H1 (cell line): Measurements from ENCODE around the gene CDK5R2. TPM values are rescaled to one million over a fixed set of nuclear protein-coding genes. Genes with fewer than 3 reads are reported as not detected.

Experiments used
- ASH2L ChIP-seq: fragments of 200-600, 300-600 bp; sonication (generic); IDR thresholded peaks from one replicate; pipeline ENCODE4 v1.7.1; 2017; ENCODE audit warnings: low read length
- BRCA1 ChIP-seq: IDR thresholded peaks from 2 replicates; pipeline ENCODE4 v1.6.1; 2012; ENCODE audit warnings: low read depth, low read length, improper control_type of control experiment
- CHD1 ChIP-seq: IDR thresholded peaks from 2 replicates; pipeline ENCODE4 v1.6.1; 2012; ENCODE audit warnings: low read depth, low read length, improper control_type of control experiment
- CHD2 ChIP-seq: IDR thresholded peaks from 2 replicates; pipeline ENCODE4 v1.6.1; 2012; ENCODE audit warnings: low read length, improper control_type of control experiment
- CREB1 ChIP-seq: IDR thresholded peaks from 2 replicates; pipeline ENCODE4 v1.6.1; 2012; ENCODE audit warnings: inconsistent platforms
- CTBP2 ChIP-seq: IDR thresholded peaks from 2 replicates; pipeline ENCODE4 v1.7.0; 2011; ENCODE audit warnings: borderline replicate concordance, mild to moderate bottlenecking, moderate library complexity, mixed read lengths, low read length; ENCODE audit not compliant: insufficient read depth, insufficient read length
- EP300 ChIP-seq, 2 experiments: IDR thresholded peaks; 1 replicate in 1 of 2; 2 replicates in 1 of 2; pipeline ENCODE4 v1.6.1; 2011 to 2012; ENCODE audit warnings: low read depth in 2 of 2, low read length in 2 of 2, mild to moderate bottlenecking in 2 of 2, borderline replicate concordance in 1 of 2, inconsistent platforms in 1 of 2, moderate library complexity in 1 of 2
- EZH2 ChIP-seq: fragments of 200-600 bp; sonication (generic); IDR thresholded peaks from 2 replicates; pipeline ENCODE4 v1.7.1; 2012; ENCODE audit warnings: low read depth, mild to moderate bottlenecking, moderate library complexity, low read length, inconsistent platforms; ENCODE audit not compliant: severe bottlenecking
- GTF2F1 ChIP-seq: IDR thresholded peaks from 2 replicates; pipeline ENCODE4 v1.6.1; 2012; ENCODE audit warnings: low read depth, low read length, improper control_type of control experiment, borderline replicate concordance
- HDAC6 ChIP-seq: IDR thresholded peaks from one replicate; pipeline ENCODE4 v1.7.1; 2012; ENCODE audit warnings: low read depth, mild to moderate bottlenecking, inconsistent platforms, low read length, moderate library complexity
- JUN ChIP-seq: IDR thresholded peaks from 2 replicates; pipeline ENCODE4 v1.6.1; 2011; ENCODE audit warnings: low read depth, mild to moderate bottlenecking, improper control_type of control experiment, low read length
- JUND ChIP-seq: IDR thresholded peaks from 2 replicates; pipeline ENCODE4 v1.6.1; 2011; ENCODE audit warnings: mild to moderate bottlenecking, improper control_type of control experiment, low read length
- MAFK ChIP-seq: IDR thresholded peaks from 2 replicates; pipeline ENCODE4 v1.6.1; 2012; ENCODE audit warnings: low read depth, mild to moderate bottlenecking, improper control_type of control experiment, low read length
- NANOG ChIP-seq: IDR thresholded peaks from 2 replicates; pipeline ENCODE4 v1.6.1; 2011; ENCODE audit warnings: low read length, low read depth, mild to moderate bottlenecking, inconsistent platforms; ENCODE audit not compliant: insufficient read depth, poor library complexity, severe bottlenecking
- NRF1 ChIP-seq: IDR thresholded peaks from 2 replicates; pipeline ENCODE4 v1.6.1; 2011; ENCODE audit warnings: mild to moderate bottlenecking, low read depth, low read length, improper control_type of control experiment
- PHF8 ChIP-seq: fragments of 200-600 bp; sonication (generic); conservative IDR thresholded peaks from 2 replicates; pipeline ENCODE4 v1.7.1; 2012; ENCODE audit warnings: low read depth, mild to moderate bottlenecking, inconsistent platforms, low read length, moderate library complexity
- POLR2AphosphoS5 ChIP-seq: IDR thresholded peaks from 2 replicates; pipeline ENCODE4 v1.6.1; 2011; ENCODE audit warnings: low read depth, low read length
- RAD21 ChIP-seq, 2 experiments: IDR thresholded peaks in 1 of 2; conservative IDR thresholded peaks in 1 of 2; 2 replicates each; pipeline ENCODE4 v1.6.1; 2011; ENCODE audit warnings: low read depth in 2 of 2, low read length in 2 of 2, improper control_type of control experiment in 1 of 2, inconsistent platforms in 1 of 2, mild to moderate bottlenecking in 1 of 2, moderate library complexity in 1 of 2
- SIN3A ChIP-seq, 2 experiments: IDR thresholded peaks in 1 of 2; conservative IDR thresholded peaks in 1 of 2; 2 replicates each; pipeline ENCODE4 v1.6.1; 2011 to 2012; ENCODE audit warnings: low read length in 2 of 2, improper control_type of control experiment in 1 of 2, low read depth in 1 of 2, mild to moderate bottlenecking in 1 of 2
- SIRT6 ChIP-seq: IDR thresholded peaks from one replicate; pipeline ENCODE4 v1.7.1; 2012; ENCODE audit warnings: low read length, inconsistent platforms
- SUZ12 ChIP-seq: fragments of 200-600 bp; sonication (generic); IDR thresholded peaks from 2 replicates; pipeline ENCODE4 v1.6.1; 2012; ENCODE audit warnings: mild to moderate bottlenecking, inconsistent platforms, low read length, moderate library complexity, mixed read lengths
- TEAD4 ChIP-seq: IDR thresholded peaks from 2 replicates; pipeline ENCODE4 v1.6.1; 2012; ENCODE audit warnings: low read depth, low read length, inconsistent platforms, mixed read lengths
- polyA plus RNA-seq, 7 experiments: library from polyadenylated mRNA; depleted of rRNA in 3 of 7; stranded (reverse) in 5 of 7; unstranded in 2 of 7; fragments of >200 nt in 5 of 7; fragments of 200-250 nt in 2 of 7; gene quantifications; 1 replicate in 5 of 7; 2 replicates in 1 of 7; 4 replicates in 1 of 7; pipeline versions ENCODE4 v1.2.1 to v1.2.3, GENCODE V29; 2011 to 2013; ENCODE audit warnings: missing spikeins in 2 of 7, mixed read lengths in 2 of 7
- total RNA-seq: library from RNA; stranded (reverse); fragmentation: NEBNext Ultra II Directional; extraction: Animal tissue kit (Norgen Biotek cat#: 25700); gene quantifications from 2 replicates; pipeline ENCODE4 v1.2.1, GENCODE V29; 2021
- TF ChIP-seq, protein P1 (sequence below): IDR thresholded peaks from 2 replicates; pipeline ENCODE4 v1.6.1; 2011; ENCODE audit warnings: low read depth, mild to moderate bottlenecking, low read length; ENCODE audit not compliant: insufficient read depth
- TF ChIP-seq, protein P2 (sequence below): IDR thresholded peaks from 2 replicates; pipeline ENCODE4 v1.6.1; 2012; ENCODE audit warnings: inconsistent platforms

The CDK5R2 gene
- total and polyA plus RNA-seq, 2 of the 8 experiments (the other 6 are each of a cell fraction or from before 2014, with no cell fraction given), result 0.14 TPM; not detected in 1

DNA sequence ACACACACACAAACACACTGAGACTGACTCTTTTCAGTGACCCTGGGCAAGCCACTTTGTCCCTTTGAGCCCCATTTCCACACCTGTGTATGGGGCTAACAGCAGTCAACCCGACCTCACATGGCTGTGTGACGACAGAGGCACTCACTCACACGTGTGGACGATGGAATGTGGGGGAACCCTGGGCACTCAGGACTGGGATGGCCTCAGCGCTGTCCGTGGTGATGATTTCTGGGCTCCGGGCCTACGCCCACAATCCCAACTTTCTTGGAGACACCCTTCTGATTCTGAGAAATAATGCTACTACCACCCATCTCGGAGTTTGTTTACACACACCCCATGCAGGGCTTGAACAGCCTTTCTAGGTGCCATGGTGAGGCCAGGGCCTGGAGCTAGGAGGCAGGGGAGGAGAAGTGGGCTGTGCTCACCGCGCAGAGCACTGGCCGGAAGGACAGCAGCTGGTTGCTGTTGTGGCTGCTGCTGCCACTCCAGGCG, 32.3 kb downstream of the CDK5R2 start (continued):
- TF ChIP-seq GTF2F1 (no peak), CREB1 (peak; percentile 41; the same call in 1 of the 2 replicates), MAFK (no peak), PHF8 (no peak), BRCA1 (no peak), NRF1 (no peak), HDAC6 (no peak), NANOG (no peak), CHD1 (no peak), CTBP2 (no peak), RAD21 (IDR thresholded peaks at IDR 0.05 in 1 of 2, conservative IDR thresholded peaks at IDR 0.05 in 1 of 2; ENCODE audit: low read depth in 2 of 2, low read length in 2 of 2) (no peak), JUND (no peak), TEAD4 (peak; percentile 75), SUZ12 (peak; percentile 79), ASH2L (no peak), CHD2 (no peak), SIN3A (conservative IDR thresholded peaks at IDR 0.05 in 1 of 2, IDR thresholded peaks at IDR 0.05 in 1 of 2; ENCODE audit: low read depth in 1 of 2, low read length in 2 of 2) (0 out of 4 replicates have a peak, but pooled peaks of 1 of the 2 experiments have one; percentile 34), EZH2 (peak; percentile 72), EP300 (IDR thresholded peaks at IDR 0.05; ENCODE audit: borderline replicate concordance in 1 of 2, low read depth in 2 of 2, low read length in 2 of 2) (no peak), POLR2AphosphoS5 (no peak), SIRT6 (no peak), JUN (no peak)
- TF ChIP-seq, protein P1, sequence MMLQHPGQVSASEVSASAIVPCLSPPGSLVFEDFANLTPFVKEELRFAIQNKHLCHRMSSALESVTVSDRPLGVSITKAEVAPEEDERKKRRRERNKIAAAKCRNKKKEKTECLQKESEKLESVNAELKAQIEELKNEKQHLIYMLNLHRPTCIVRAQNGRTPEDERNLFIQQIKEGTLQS, result no peak
- TF ChIP-seq, protein P2, sequence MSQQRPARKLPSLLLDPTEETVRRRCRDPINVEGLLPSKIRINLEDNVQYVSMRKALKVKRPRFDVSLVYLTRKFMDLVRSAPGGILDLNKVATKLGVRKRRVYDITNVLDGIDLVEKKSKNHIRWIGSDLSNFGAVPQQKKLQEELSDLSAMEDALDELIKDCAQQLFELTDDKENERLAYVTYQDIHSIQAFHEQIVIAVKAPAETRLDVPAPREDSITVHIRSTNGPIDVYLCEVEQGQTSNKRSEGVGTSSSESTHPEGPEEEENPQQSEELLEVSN, result no peak
